Measurements from ENCODE around the gene TMEM14C.

GRCh38 chr6:10745116-10745515 lies 22.2 kb downstream of the TMEM14C start:
- TF ChIP-seq POLR2A (IDR thresholded peaks at IDR 0.05) (no peak), CTCF (IDR thresholded peaks at IDR 0.05) (no peak)

All from breast epithelium (tissue), 3 donors.